SH-SY5Y (cell line): ENCODE results near the gene DNAAF8.

Source experiments
- GATA2 ChIP-seq: IDR thresholded peaks from 2 replicates; pipeline ENCODE4 v1.6.1; 2011; ENCODE audit warnings: mild to moderate bottlenecking, low read depth, low read length
- GATA3 ChIP-seq: IDR thresholded peaks from 2 replicates; pipeline ENCODE4 v1.6.1; 2011; ENCODE audit warnings: low read depth, mild to moderate bottlenecking, low read length, moderate library complexity

DNA sequence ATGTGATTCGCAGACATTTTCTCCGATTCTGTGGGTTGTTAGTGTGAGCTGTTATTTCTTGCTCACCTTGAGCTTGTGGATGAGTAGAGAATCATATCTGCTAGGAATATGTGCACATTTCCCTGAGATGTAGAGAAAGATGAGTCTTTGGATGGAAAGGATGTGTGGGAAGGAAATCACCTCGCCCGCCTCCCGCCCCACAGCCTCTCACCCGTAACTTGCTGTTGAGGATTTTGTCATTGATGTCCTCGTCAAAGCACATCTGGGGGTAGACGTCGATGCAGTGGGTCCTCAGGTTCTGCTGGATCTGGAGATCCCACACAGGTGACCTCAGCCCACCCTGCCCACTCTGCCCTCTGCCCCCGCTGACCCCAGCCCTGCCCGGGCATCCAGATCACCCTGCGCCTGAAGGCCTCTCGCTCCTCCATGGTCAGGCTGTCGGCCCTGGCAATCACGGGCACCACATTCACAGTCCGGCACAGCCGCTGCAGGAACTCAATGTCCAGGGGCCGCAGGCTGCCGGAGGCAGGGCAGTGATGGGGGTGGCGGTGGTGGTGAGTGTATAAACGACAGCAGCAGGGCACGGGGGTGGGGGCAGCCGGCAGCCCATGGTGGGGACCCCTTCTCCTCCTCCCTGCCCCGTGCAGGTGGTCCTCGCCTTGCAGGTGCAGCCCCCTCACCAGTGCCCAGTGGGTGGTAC, 49.1 kb downstream of the DNAAF8 start:
- TF ChIP-seq GATA3 (no peak), GATA2 (no peak)
